Right atrium auricular region (tissue), 2 donors: Measurements from ENCODE around the gene BTG1. TPM values are rescaled to one million over a fixed set of nuclear protein-coding genes. Genes with fewer than 3 reads are reported as not detected.

ENCODE experiments used
- DNase-seq: peaks from one replicate; pipeline ENCODE4 v3.0.0-alpha.2; 2019; ENCODE audit warnings: low spot score
- H3K27ac ChIP-seq, 2 donors: fragments of 200-600 bp; sonication (generic); 1 replicate in 1 of 2; 2 replicates in 1 of 2; pipeline ENCODE4 v1.5.1; 2016 to 2019
- H3K27me3 ChIP-seq, 2 donors: fragments of 200-600 bp; sonication (generic); one replicate each; pipeline versions ENCODE4 v1.5.1 to v1.6.0; 2017 to 2019
- H3K36me3 ChIP-seq: fragments of 200-600 bp; sonication (generic); one replicate; pipeline ENCODE4 v1.5.1; 2016
- H3K4me1 ChIP-seq, 2 donors: fragments of 200-600 bp; sonication (generic); one replicate each; pipeline versions ENCODE4 v1.5.1 to v1.6.0; 2017 to 2019
- H3K4me3 ChIP-seq, 2 donors: fragments of 200-600 bp; sonication (generic); 1 replicate in 1 of 2; 2 replicates in 1 of 2; pipeline ENCODE4 v1.5.1; 2017 to 2019; ENCODE audit warnings: mild to moderate bottlenecking in 1 of 2, moderate library complexity in 1 of 2
- H3K9me3 ChIP-seq, 2 donors: fragments of 200-600 bp; sonication (generic); one replicate each; pipeline ENCODE4 v1.5.1; 2019
- CTCF ChIP-seq, 2 donors: fragments of 200-600 bp; sonication (generic); IDR thresholded peaks; one replicate each; pipeline ENCODE4 v1.5.1; 2019; ENCODE audit warnings: antibody characterized with exemption in 2 of 2
- total RNA-seq, 2 donors: library from RNA; depleted of rRNA; stranded (reverse); fragments of >200 nt; gene quantifications; one replicate each; pipeline ENCODE4 v1.1.0, GENCODE V29; 2016

The BTG1 gene
- total RNA-seq, 2 donors from 2014 or later, result 51.2 to 61.6 TPM

- Histone ChIP-seq H3K36me3 (no peaks in the 10 kb centered on the region), H3K9me3 (peaks cover 0 to 34% of the 10 kb centered on the region in 2 donors), H3K27ac (no peak overlapping the region), H3K4me3 (no peak overlapping the region), H3K4me1 (no peaks in the 10 kb centered on the region), H3K27me3 (no peaks in the 10 kb centered on the region)
- TF ChIP-seq CTCF (IDR thresholded peaks at IDR 0.05), result no peak
- no peak for DNase-seq
Observed at GRCh38 chr12:92122941-92123779, 22.5 kb downstream of the BTG1 start.

- no peaks in the 10 kb centered on the region for H3K27me3 ChIP-seq
- H3K4me1 ChIP-seq, result no peaks in the 10 kb centered on the region
- TF ChIP-seq CTCF (IDR thresholded peaks at IDR 0.05), result no peak
- no peak overlapping the region for H3K4me3 ChIP-seq
- no peak overlapping the region for H3K27ac ChIP-seq
- no peak for DNase-seq
- no peaks in the 10 kb centered on the region for H3K36me3 ChIP-seq
- H3K9me3 ChIP-seq, result peaks cover 0 to 34% of the 10 kb centered on the region in 2 donors
Observed at GRCh38 chr12:92121826-92122225, 23.8 kb downstream of the BTG1 start.

GRCh38 chr12:92118826-92119536 is 26.7 kb downstream of the BTG1 start:
- H3K4me1 ChIP-seq, result no peaks in the 10 kb centered on the region
- H3K36me3 ChIP-seq, result no peaks in the 10 kb centered on the region
- no peaks in the 10 kb centered on the region for H3K27me3 ChIP-seq
- no peak overlapping the region for H3K27ac ChIP-seq
- no peak for TF ChIP-seq CTCF (IDR thresholded peaks at IDR 0.05)
- no peak overlapping the region for H3K4me3 ChIP-seq
- DNase-seq, result no peak
- H3K9me3 ChIP-seq, result peaks cover 0 to 34% of the 10 kb centered on the region in 2 donors

- no peak for DNase-seq
- Histone ChIP-seq H3K27ac (no peak overlapping the region), H3K4me1 (no peaks in the 10 kb centered on the region), H3K36me3 (no peaks in the 10 kb centered on the region), H3K27me3 (no peaks in the 10 kb centered on the region), H3K4me3 (no peak overlapping the region), H3K9me3 (peaks cover 0 to 10% of the 10 kb centered on the region in 2 donors)
- no peak for TF ChIP-seq CTCF (IDR thresholded peaks at IDR 0.05)
Observed at GRCh38 chr12:92114834-92115233, 30.8 kb downstream of the BTG1 start.

- Histone ChIP-seq H3K27me3 (no peaks in the 10 kb centered on the region), H3K4me3 (no peak overlapping the region), H3K9me3 (no peaks in the 10 kb centered on the region), H3K27ac (no peak overlapping the region), H3K36me3 (no peaks in the 10 kb centered on the region), H3K4me1 (no peaks in the 10 kb centered on the region)
- no peak for TF ChIP-seq CTCF (IDR thresholded peaks at IDR 0.05)
- no peak for DNase-seq
Observed at GRCh38 chr12:92111256-92111655, 34.4 kb downstream of the BTG1 start.
